Peyer's patch (tissue), 4 donors: Measurements from ENCODE around the gene HAUS3.

Source experiments
- CTCF ChIP-seq, 6 experiments: fragments of 450-650 bp in 4 of 6; fragments of 200-600 bp in 2 of 6; sonication (generic) in 1 of 6; IDR thresholded peaks; one replicate each; pipeline ENCODE4 v1.5.1; 2017 to 2019; ENCODE audit warnings: antibody characterized with exemption in 6 of 6, mild to moderate bottlenecking in 3 of 6, moderate library complexity in 1 of 6
- POLR2A ChIP-seq, 2 donors: fragments of 450-650 bp; IDR thresholded peaks; one replicate each; pipeline ENCODE4 v1.5.1; 2017; ENCODE audit warnings: antibody characterized with exemption in 2 of 2, mild to moderate bottlenecking in 2 of 2, moderate library complexity in 2 of 2

GRCh38 chr4:2288051-2288541 lies 46.2 kb upstream of the HAUS3 start:
- TF ChIP-seq CTCF (IDR thresholded peaks at IDR 0.05) (no peak), POLR2A (IDR thresholded peaks at IDR 0.05) (no peak)
